ENCODE measurements around the gene SUSD4. TPM values are rescaled to one million over a fixed set of nuclear protein-coding genes. Genes with fewer than 3 reads are reported as not detected.

Gene SUSD4
- total and polyA plus RNA-seq, 2 experiments from 2014 or later = 5.6 to 8.3 TPM

DNA sequence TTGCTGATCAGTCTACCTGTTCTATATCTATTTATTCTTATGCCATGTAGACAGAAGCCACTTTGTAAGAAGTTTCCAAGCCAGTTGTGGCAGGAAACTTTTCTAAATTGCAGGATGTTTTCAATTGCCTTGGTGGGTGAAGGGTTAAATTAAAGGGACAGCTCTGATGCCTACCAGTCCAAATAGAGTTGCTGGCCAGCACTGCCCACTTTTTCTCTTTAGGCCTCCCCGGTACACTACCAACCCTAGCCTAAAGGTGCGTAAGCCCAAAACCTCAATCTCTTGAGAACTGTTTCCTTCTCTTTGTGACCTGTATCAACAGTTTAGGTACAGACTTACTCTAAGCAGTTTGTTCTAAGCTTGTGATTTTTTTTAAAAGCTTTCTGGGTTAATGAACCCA is 15.5 kb downstream of the SUSD4 start:
- no peak for TF ChIP-seq EZH2phosphoT487 (IDR thresholded peaks at IDR 0.05; ENCODE audit: low read depth, severe bottlenecking, unreplicated experiment)
- TF ChIP-seq CTCF (IDR thresholded peaks at IDR 0.05; ENCODE audit: poor library complexity) = no peak
- no peak for TF ChIP-seq EZH2 (IDR thresholded peaks at IDR 0.05; ENCODE audit: borderline replicate concordance)
- Histone ChIP-seq H3K27ac (no peak overlapping the region), H3K4me1 (ENCODE audit: insufficient read depth) (peaks cover 11% of the 10 kb centered on the region), H3K9me3 (ENCODE audit: low read depth) (no peaks in the 10 kb centered on the region), H3K9me2 (replicated peaks; ENCODE audit: insufficient read depth) (no peaks in the 10 kb centered on the region), H3K27me3 (peaks cover 16% of the 10 kb centered on the region), H4K20me1 (ENCODE audit: insufficient read depth, poor library complexity, severe bottlenecking) (no peaks in the 10 kb centered on the region), H3K36me3 (replicated peaks; ENCODE audit: insufficient read depth, low read depth) (no peaks in the 10 kb centered on the region), H3K4me2 (no peak overlapping the region), H3K79me2 (no peaks in the 10 kb centered on the region), H2AFZ (no peak overlapping the region), H3K4me3 (no peak overlapping the region)
- WGBS (ENCODE audit: low lambda C conversion rate, missing lambda C conversion rate) = 60% methylated on average over 2 of the region's 2 CpGs
- no peak for DNase-seq (ENCODE audit: low spot score)

DNA sequence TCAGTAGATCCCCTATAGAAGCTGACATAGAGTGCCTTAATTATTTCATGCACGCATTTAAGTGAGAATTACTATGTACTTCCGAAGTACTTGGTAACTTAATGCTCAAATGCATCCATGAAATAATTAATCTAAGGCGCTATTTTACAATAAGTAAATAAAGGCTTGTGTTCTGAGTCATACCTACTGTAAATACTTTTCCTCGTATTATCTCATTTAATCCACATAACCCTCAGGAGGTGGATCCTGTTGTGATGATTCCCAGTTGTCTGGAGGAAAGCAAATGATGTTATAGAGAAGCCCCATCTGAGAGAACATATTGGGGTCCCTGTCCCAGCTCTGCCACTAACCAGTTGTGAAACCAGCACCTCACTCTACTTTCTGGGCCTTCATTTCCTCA is 16.4 kb downstream of the SUSD4 start:
- DNase-seq (ENCODE audit: low spot score) = no peak
- no peak overlapping the region for H3K27ac ChIP-seq
- no peak overlapping the region for H3K4me3 ChIP-seq
- H4K20me1 ChIP-seq (ENCODE audit: insufficient read depth, poor library complexity, severe bottlenecking) = no peaks in the 10 kb centered on the region
- no peaks in the 10 kb centered on the region for H3K36me3 ChIP-seq (replicated peaks; ENCODE audit: insufficient read depth, low read depth)
- H3K4me1 ChIP-seq (ENCODE audit: insufficient read depth) = peaks cover 11% of the 10 kb centered on the region
- TF ChIP-seq CTCF (IDR thresholded peaks at IDR 0.05; ENCODE audit: poor library complexity) = no peak
- TF ChIP-seq EZH2 (IDR thresholded peaks at IDR 0.05; ENCODE audit: borderline replicate concordance) = no peak
- no peak for TF ChIP-seq EZH2phosphoT487 (IDR thresholded peaks at IDR 0.05; ENCODE audit: low read depth, severe bottlenecking, unreplicated experiment)
- H3K9me3 ChIP-seq (ENCODE audit: low read depth) = no peaks in the 10 kb centered on the region
- no peaks in the 10 kb centered on the region for H3K9me2 ChIP-seq (replicated peaks; ENCODE audit: insufficient read depth)
- H3K4me2 ChIP-seq = no peak overlapping the region
- H3K27me3 ChIP-seq = peaks cover 7% of the 10 kb centered on the region
- H2AFZ ChIP-seq = no peak overlapping the region
- no peaks in the 10 kb centered on the region for H3K79me2 ChIP-seq
- 87% methylated on average over 4 of the region's 4 CpGs for WGBS (ENCODE audit: low lambda C conversion rate, missing lambda C conversion rate)

DNA sequence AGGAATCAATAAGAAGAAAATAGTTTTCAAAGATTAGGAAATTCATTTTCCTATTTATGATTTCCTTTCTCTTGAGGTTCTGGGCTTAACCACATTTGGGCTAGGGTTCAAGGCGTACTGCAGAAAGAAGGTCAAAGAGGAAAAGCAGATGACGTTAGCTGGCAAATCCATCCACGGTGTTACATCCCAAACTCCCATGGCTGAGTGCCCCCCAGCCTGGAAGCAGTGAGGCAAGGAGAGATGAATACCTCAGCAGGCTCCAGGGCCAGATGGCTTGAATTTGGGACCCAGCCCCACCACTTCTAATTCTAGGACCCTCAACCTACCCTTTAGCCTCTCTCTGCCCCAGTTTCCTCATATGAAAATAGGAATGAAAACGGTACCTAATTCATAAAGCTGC is 17.7 kb downstream of the SUSD4 start:
- Histone ChIP-seq H3K27me3 (no peaks in the 10 kb centered on the region), H4K20me1 (ENCODE audit: insufficient read depth, poor library complexity, severe bottlenecking) (no peaks in the 10 kb centered on the region), H3K9me2 (replicated peaks; ENCODE audit: insufficient read depth) (no peaks in the 10 kb centered on the region), H3K27ac (no peak overlapping the region), H2AFZ (no peak overlapping the region), H3K9me3 (ENCODE audit: low read depth) (no peaks in the 10 kb centered on the region), H3K36me3 (replicated peaks; ENCODE audit: insufficient read depth, low read depth) (no peaks in the 10 kb centered on the region), H3K4me1 (ENCODE audit: insufficient read depth) (peaks cover 11% of the 10 kb centered on the region), H3K4me3 (no peak overlapping the region), H3K79me2 (no peaks in the 10 kb centered on the region), H3K4me2 (no peak overlapping the region)
- no peak for TF ChIP-seq EZH2phosphoT487 (IDR thresholded peaks at IDR 0.05; ENCODE audit: low read depth, severe bottlenecking, unreplicated experiment)
- no peak for TF ChIP-seq CTCF (IDR thresholded peaks at IDR 0.05; ENCODE audit: poor library complexity)
- no peak for TF ChIP-seq EZH2 (IDR thresholded peaks at IDR 0.05; ENCODE audit: borderline replicate concordance)
- no peak for DNase-seq (ENCODE audit: low spot score)
- WGBS (ENCODE audit: low lambda C conversion rate, missing lambda C conversion rate) = 93% methylated on average over 4 of the region's 4 CpGs

DNA sequence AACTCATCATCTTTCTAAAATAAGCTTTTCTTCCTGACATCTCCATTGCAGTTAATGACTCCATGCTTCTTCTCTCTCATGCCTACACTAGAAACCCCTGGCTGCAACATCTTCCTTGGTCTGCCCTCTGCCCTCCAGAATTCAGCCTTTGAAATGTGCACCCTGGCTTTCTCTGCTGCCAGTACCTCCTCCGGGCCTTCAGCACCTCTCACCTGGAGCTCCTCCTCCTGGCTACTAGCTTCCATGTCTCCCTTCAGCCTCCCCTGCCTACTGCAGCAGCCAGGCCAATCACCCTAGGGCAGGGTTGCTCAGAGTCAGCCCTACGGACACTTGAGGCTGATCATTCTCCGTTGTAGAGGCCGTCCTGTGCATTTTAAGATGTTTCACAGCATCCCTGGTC is 18.3 kb downstream of the SUSD4 start:
- Histone ChIP-seq H3K36me3 (replicated peaks; ENCODE audit: insufficient read depth, low read depth) (no peaks in the 10 kb centered on the region), H3K27me3 (no peaks in the 10 kb centered on the region), H3K4me2 (no peak overlapping the region), H2AFZ (no peak overlapping the region), H3K4me1 (ENCODE audit: insufficient read depth) (peaks cover 11% of the 10 kb centered on the region), H4K20me1 (ENCODE audit: insufficient read depth, poor library complexity, severe bottlenecking) (no peaks in the 10 kb centered on the region), H3K79me2 (no peaks in the 10 kb centered on the region), H3K9me3 (ENCODE audit: low read depth) (no peaks in the 10 kb centered on the region), H3K9me2 (replicated peaks; ENCODE audit: insufficient read depth) (no peaks in the 10 kb centered on the region), H3K4me3 (no peak overlapping the region), H3K27ac (no peak overlapping the region)
- WGBS (ENCODE audit: low lambda C conversion rate, missing lambda C conversion rate) = 65% methylated on average over 4 of the region's 4 CpGs
- DNase-seq (ENCODE audit: low spot score) = no peak
- TF ChIP-seq EZH2 (IDR thresholded peaks at IDR 0.05; ENCODE audit: borderline replicate concordance) (no peak), CTCF (IDR thresholded peaks at IDR 0.05; ENCODE audit: poor library complexity) (no peak), EZH2phosphoT487 (IDR thresholded peaks at IDR 0.05; ENCODE audit: low read depth, severe bottlenecking, unreplicated experiment) (no peak)

All from hepatocyte (in vitro differentiated cells).